Colonic mucosa (tissue), 4 donors: ENCODE measurements around the gene EXOC3L4. TPM values are rescaled to one million over a fixed set of nuclear protein-coding genes. Genes with fewer than 3 reads are reported as not detected.
A peak's percentile ranks its signal among the peaks of the same experiment; 100 is the strongest.
"Not testable (repeated sequence)": the region's sequence is repeated elsewhere in the genome, so short reads cannot be mapped to it uniquely, and the experiment has no call there.

Source experiments
- DNase-seq: peaks from one replicate; pipeline ENCODE4 v3.0.0-alpha.2; 2020
- H3K27ac ChIP-seq: fragments of 200-600 bp; one replicate; pipeline ENCODE4 v1.8.0; 2021
- H3K27me3 ChIP-seq: fragments of 200-600 bp; one replicate; pipeline ENCODE4 v1.8.0; 2021
- H3K36me3 ChIP-seq: fragments of 200-600 bp; one replicate; pipeline ENCODE4 v1.8.0; 2021
- H3K4me1 ChIP-seq: fragments of 200-600 bp; one replicate; pipeline ENCODE4 v1.8.0; 2021; ENCODE audit warnings: mild to moderate bottlenecking
- H3K4me3 ChIP-seq: fragments of 200-600 bp; one replicate; pipeline ENCODE4 v1.8.0; 2021
- H3K9ac ChIP-seq, 2 donors: one replicate each; pipeline ENCODE4 v1.7.0; 2013; ENCODE audit warnings: control low read depth in 2 of 2, low read depth in 2 of 2, low read length in 2 of 2
- H3K9me3 ChIP-seq: fragments of 200-600 bp; one replicate; pipeline ENCODE4 v1.8.0; 2021
- intact Hi-C: fragments of 100-400 bp; cut with DNase I; formaldehyde crosslinking; loops from one replicate; pipeline ENCODE4 v1.14.1; 2022
- total RNA-seq, 2 donors: library from RNA; stranded (reverse); fragmentation: NEBNext Ultra II Directional in 1 of 2; extraction: Animal tissue kit (Norgen Biotek cat#: 25700) in 1 of 2; gene quantifications; one replicate each; pipeline ENCODE4 v1.2.1, GENCODE V29; 2021
- TF ChIP-seq, protein P1 (sequence below): fragments of 200-600 bp; IDR thresholded peaks from one replicate; pipeline ENCODE4 v1.8.0; 2022; ENCODE audit warnings: antibody characterized with exemption, mild to moderate bottlenecking
- donor health status: healthy.
- donor health status: DM: no; HTN: no; CAD: no.
- donor health status: DM: no; HTN: no; CAD: no.

Gene EXOC3L4
- total RNA-seq, 2 donors from 2014 or later, result 11.3 to 15.6 TPM

DNA sequence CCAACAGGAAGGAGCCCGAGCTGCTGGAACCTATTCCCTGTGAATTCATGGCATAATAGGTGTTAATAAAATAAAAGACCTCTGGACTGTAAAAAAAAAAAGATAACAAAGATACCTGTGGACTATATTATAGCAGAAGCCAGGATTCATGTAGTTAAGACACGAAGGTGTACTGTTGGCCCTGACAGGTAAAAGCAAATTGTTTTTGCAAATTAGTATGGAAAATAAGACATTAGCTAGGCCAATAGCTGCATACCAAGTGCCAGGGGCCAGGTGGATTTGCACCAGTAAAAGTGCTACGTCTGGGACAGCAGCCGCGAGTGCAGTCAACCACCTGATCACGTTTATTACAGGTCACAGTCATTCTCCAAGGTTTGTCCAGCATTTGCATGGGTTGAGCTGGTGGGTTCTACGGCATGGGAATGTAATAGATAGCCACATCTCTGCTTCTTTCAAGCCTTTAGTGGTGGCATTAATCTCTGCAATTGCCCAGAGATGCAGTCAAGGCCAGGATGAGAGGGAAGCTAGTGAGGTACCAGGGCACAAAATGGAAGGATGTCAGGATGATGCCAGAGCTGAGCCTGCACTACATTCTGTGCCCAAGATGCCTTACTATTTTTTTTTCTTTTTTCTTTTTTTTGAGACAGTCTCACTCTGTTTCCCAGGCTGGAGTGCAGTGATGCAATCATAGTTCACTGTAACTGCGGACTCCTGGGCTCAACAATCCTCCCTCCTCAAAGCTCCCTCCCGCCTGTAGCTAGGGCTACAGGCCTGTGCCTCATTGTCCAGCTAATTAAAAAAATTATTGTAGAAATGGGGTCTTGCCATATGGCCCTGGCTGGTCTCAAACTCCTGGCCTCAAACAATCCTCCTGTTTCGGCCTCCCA, 55.1 kb downstream of the EXOC3L4 start:
- intact Hi-C loops, result no loop called here
- DNase-seq, result no peak
- TF ChIP-seq, protein P1, sequence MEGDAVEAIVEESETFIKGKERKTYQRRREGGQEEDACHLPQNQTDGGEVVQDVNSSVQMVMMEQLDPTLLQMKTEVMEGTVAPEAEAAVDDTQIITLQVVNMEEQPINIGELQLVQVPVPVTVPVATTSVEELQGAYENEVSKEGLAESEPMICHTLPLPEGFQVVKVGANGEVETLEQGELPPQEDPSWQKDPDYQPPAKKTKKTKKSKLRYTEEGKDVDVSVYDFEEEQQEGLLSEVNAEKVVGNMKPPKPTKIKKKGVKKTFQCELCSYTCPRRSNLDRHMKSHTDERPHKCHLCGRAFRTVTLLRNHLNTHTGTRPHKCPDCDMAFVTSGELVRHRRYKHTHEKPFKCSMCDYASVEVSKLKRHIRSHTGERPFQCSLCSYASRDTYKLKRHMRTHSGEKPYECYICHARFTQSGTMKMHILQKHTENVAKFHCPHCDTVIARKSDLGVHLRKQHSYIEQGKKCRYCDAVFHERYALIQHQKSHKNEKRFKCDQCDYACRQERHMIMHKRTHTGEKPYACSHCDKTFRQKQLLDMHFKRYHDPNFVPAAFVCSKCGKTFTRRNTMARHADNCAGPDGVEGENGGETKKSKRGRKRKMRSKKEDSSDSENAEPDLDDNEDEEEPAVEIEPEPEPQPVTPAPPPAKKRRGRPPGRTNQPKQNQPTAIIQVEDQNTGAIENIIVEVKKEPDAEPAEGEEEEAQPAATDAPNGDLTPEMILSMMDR, result no peak

DNA sequence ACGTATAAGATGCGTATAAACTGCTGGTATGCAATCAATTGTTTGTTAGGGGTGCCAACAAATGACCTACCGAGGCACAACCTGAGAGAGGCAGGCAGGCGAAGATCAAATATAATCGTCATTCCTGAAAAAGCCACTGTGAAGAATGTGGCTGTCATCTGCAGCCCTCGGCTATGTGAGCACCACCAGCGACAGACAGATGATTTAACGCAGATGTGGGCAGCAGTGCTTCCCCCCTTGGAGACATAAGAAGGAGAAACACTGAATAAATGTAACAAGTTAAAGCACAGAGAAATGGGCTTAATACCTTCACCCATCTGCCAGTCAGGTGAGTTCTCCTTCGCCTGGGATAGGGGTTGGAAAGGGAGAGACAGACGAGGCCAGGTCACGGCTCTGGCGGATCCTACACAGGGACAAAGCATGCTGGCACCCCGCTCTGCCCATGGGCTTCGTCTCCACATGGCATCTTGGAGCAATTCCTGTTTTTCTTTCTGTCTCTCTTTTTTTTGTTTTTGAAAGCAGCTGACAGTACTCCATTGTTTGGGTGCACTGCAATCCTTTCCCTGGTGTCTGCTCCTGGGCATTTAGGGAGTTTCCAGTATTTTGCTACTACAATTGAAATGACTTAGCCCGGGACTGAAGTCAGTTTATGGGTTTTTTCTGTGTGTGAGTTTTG, 56.9 kb downstream of the EXOC3L4 start:
- H3K4me1 ChIP-seq, result no peaks in the 10 kb centered on the region
- intact Hi-C loops, result no loop called here

More for the DNA sequence above, 55.1 kb downstream of the EXOC3L4 start:
- Histone ChIP-seq H3K27me3 (no peaks in the 10 kb centered on the region), H3K4me1 (no peaks in the 10 kb centered on the region), H3K9me3 (no peaks in the 10 kb centered on the region), H3K4me3 (no peak overlapping the region), H3K27ac (no peak overlapping the region), H3K36me3 (no peaks in the 10 kb centered on the region), H3K9ac (no peak overlapping the region)

DNA sequence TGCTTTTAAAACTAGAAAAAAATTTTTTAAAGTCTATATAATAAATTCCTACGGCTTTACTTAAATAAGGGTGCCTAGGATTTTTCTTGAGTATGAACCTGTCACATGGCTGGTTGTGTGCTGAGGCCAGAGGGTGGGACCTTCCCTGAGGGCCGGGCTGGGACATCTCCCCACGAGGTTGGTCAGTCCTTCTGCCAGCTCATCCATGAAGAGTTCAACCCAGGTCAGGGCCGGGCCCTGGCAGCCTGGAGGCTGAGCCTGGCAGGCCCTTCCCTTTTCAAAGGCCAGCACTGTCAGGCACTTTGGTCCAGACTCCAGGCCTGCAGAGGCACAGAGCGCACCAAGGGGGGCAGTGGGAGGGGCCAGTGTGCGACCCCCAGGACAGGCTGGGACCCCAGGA, 60.5 kb downstream of the EXOC3L4 start:
- DNase-seq, result peak; percentile 44
- H3K9ac ChIP-seq, result no peak overlapping the region
- TF ChIP-seq, protein P1, result no peak
- H3K27ac ChIP-seq, result no peak overlapping the region
- no peaks in the 10 kb centered on the region for H3K36me3 ChIP-seq
- intact Hi-C loops, result no loop called here
- no peaks in the 10 kb centered on the region for H3K9me3 ChIP-seq
- no peaks in the 10 kb centered on the region for H3K27me3 ChIP-seq
- no peak overlapping the region for H3K4me3 ChIP-seq
- H3K4me1 ChIP-seq, result no peaks in the 10 kb centered on the region

More for the DNA sequence above, 56.9 kb downstream of the EXOC3L4 start:
- DNase-seq, result no peak
- Histone ChIP-seq H3K27me3 (no peaks in the 10 kb centered on the region), H3K4me3 (no peak overlapping the region), H3K27ac (no peak overlapping the region), H3K9ac (peak overlapping the region in 1 of 2 donors; percentile 19), H3K9me3 (no peaks in the 10 kb centered on the region), H3K36me3 (no peaks in the 10 kb centered on the region)
- TF ChIP-seq, protein P1, result no peak

DNA sequence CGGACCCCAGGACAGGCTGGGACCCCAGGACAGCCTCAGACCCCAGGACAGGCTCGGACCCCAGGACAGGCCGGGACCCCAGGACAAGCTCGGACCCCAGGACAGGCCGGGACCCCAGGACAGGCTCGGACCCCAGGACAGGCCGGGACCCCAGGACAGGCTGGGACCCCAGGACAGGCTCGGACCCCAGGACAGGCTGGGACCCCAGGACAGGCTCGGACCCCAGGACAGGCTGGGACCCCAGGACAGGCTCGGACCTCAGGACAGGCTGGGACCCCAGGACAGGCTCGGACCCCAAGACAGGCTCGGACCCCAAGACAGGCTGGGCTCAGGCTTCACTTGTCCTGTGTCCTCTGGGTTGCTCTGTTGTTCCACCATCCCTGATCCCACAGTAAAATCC, 60.9 kb downstream of the EXOC3L4 start:
- intact Hi-C loops, H3K27ac ChIP-seq, H3K4me1 ChIP-seq, H3K9ac ChIP-seq, H3K9me3 ChIP-seq, DNase-seq, H3K4me3 ChIP-seq, H3K36me3 ChIP-seq, H3K27me3 ChIP-seq: not testable (repeated sequence)

DNA sequence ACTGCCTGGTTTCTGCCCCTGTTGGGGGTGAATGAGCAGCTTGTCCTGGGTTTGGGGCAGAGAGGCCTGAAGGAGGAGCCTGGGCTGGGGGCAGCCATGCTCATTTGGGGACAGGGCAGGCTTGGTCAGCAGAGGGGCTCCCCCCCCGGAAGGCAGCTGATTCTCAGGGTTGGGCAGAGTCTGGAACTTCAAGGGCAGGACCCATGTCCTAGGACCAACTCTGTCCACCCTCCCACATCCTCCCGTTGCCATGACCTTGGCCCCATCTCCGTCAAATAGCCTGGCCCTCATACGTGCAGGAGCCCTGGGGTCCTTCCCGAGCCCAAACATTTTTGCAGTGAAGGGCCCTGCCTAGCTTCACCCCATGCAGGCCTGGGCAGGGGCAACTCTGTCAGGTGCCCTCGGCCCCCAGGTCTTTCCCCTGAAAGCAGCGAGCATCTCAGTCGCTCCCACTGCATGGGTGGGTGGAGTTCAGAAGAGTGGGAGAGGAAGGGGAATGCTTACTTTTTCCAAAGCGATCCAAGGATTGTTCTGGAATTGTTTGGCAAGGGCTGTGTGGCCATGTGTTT, 61.4 kb downstream of the EXOC3L4 start:
- intact Hi-C loops, result no loop called here
- H3K9me3 ChIP-seq, result no peaks in the 10 kb centered on the region
- no peaks in the 10 kb centered on the region for H3K27me3 ChIP-seq
- TF ChIP-seq, protein P1, result no peak
- no peak overlapping the region for H3K9ac ChIP-seq
- DNase-seq, result no peak
- H3K36me3 ChIP-seq, result no peaks in the 10 kb centered on the region
- H3K4me1 ChIP-seq, result no peaks in the 10 kb centered on the region
- no peak overlapping the region for H3K4me3 ChIP-seq
- H3K27ac ChIP-seq, result no peak overlapping the region
